PC-9 (cell line): ENCODE measurements around the gene PRICKLE2. TPM values are rescaled to one million over a fixed set of nuclear protein-coding genes. Genes with fewer than 3 reads are reported as not detected.

Experiments used
- BruUV-seq: library from RNA; stranded (reverse); fragments of 400-500 nt; replicated peaks from 2 replicates; lab custom pipeline; 2021; lab: Mats Ljungman, UMichigan
- CTCF ChIA-PET: fragments of 300-600 bp; sonication (Branson Sonifier 250); formaldehyde crosslinking; loops from one replicate; lab custom pipeline; 2022; ENCODE audit warnings: antibody characterized with exemption; lab: Charles Lee
- POLR2A ChIA-PET: fragments of 300-600 bp; sonication (Branson Sonifier 250); formaldehyde crosslinking; loops from one replicate; lab custom pipeline; 2022; ENCODE audit warnings: antibody characterized with exemption; ENCODE audit not compliant: unreplicated experiment; lab: Charles Lee
- DNase-seq, 2 experiments: peaks; one replicate each; pipeline versions ENCODE4 v3.0.0 to v3.0.0-alpha.2; 2015 to 2022; ENCODE audit warnings: mixed read lengths in 1 of 2
- H2AFZ ChIP-seq: fragments of 200-600 bp; sonication (generic); 2 replicates; pipeline ENCODE4 v1.8.1; 2017; ENCODE audit warnings: antibody characterized with exemption
- H3F3A ChIP-seq: fragments of 200-600 bp; sonication (generic); 2 replicates; pipeline ENCODE4 v1.8.1; 2017; ENCODE audit warnings: antibody characterized with exemption, mild to moderate bottlenecking, low read depth; ENCODE audit not compliant: insufficient read depth
- H3K27ac ChIP-seq: fragments of 200-600 bp; sonication (generic); 2 replicates; pipeline ENCODE4 v1.6.1; 2016; ENCODE audit warnings: mixed run types
- H3K27me3 ChIP-seq: fragments of 200-600 bp; sonication (generic); 2 replicates; pipeline ENCODE4 v1.6.1; 2016; ENCODE audit warnings: low read depth, mixed run types; ENCODE audit not compliant: insufficient read depth
- H3K36me3 ChIP-seq: fragments of 200-600 bp; sonication (generic); 2 replicates; pipeline ENCODE4 v1.6.1; 2016; ENCODE audit warnings: low read depth, mixed run types
- H3K4me1 ChIP-seq: fragments of 200-600 bp; sonication (generic); replicated peaks from 2 replicates; pipeline ENCODE4 v1.6.1; 2016; ENCODE audit warnings: mixed run types; ENCODE audit not compliant: insufficient read depth
- H3K4me2 ChIP-seq: fragments of 200-600 bp; sonication (generic); 2 replicates; pipeline ENCODE4 v1.6.1; 2017; ENCODE audit warnings: mixed run types
- H3K4me3 ChIP-seq: fragments of 200-600 bp; sonication (generic); 2 replicates; pipeline ENCODE4 v1.6.1; 2016; ENCODE audit warnings: mixed run types
- H3K79me2 ChIP-seq: fragments of 200-600 bp; sonication (generic); 2 replicates; pipeline ENCODE4 v1.6.1; 2017; ENCODE audit warnings: low read depth, mixed run types
- H3K9me2 ChIP-seq: fragments of 200-600 bp; sonication (generic); 2 replicates; pipeline ENCODE4 v1.8.1; 2017; ENCODE audit warnings: mild to moderate bottlenecking; ENCODE audit not compliant: insufficient read depth
- H3K9me3 ChIP-seq: fragments of 200-600 bp; sonication (generic); 2 replicates; pipeline ENCODE4 v1.8.1; 2016; ENCODE audit warnings: low read depth; ENCODE audit not compliant: insufficient read depth
- H4K20me1 ChIP-seq: fragments of 200-600 bp; sonication (generic); 2 replicates; pipeline ENCODE4 v1.8.1; 2017; ENCODE audit not compliant: insufficient read depth
- EZH2 ChIP-seq: fragments of 200-600 bp; sonication (generic); IDR thresholded peaks from 2 replicates; pipeline ENCODE4 v1.8.0; 2017; ENCODE audit warnings: antibody characterized with exemption, low read depth
- intact Hi-C: fragments of 100-400 bp; cut with micrococcal nuclease; formaldehyde crosslinking; loops from one replicate; pipeline ENCODE4 v1.10.0; 2022; ENCODE audit not compliant: unreplicated experiment
- total RNA-seq: library from RNA; stranded (reverse); gene quantifications from 2 replicates; pipeline ENCODE4 v1.2.3, GENCODE V29; 2021
- TF ChIP-seq, protein P1 (sequence below): fragments of 200-600 bp; sonication (generic); conservative IDR thresholded peaks from 2 replicates; pipeline ENCODE4 v1.6.1; 2017; ENCODE audit warnings: mixed run types, antibody characterized with exemption, mild to moderate bottlenecking, moderate library complexity

PRICKLE2 gene
- total RNA-seq, 1 experiment from 2014 or later: 7.9 TPM

DNA sequence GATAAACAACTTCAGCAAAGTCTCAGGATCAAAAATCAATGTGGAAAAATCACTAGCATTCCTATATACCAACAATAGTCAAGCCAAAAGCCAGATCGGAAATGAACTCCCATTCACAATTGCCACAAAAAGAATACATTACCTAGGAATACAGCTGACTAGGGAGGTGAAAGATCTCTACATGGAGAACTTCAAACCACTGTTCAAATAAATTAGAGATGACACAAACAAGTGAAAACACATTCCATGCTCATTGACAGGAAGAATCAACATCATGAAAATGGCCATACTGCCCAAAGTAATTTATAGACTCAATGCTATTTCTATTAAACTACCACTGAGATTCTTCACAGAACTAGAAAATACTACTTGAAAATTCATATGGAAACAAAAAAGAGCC lies 107.8 kb downstream of the PRICKLE2 start:
- no TSS peak for BruUV-seq
- H3K9me2 ChIP-seq: no peaks in the 10 kb centered on the region
- no peaks in the 10 kb centered on the region for H3K79me2 ChIP-seq
- H2AFZ ChIP-seq: no peak overlapping the region
- intact Hi-C loops: no loop called here
- H3K27ac ChIP-seq: no peak overlapping the region
- H3K4me1 ChIP-seq: no peaks in the 10 kb centered on the region
- no peak overlapping the region for H3K4me2 ChIP-seq
- no peak overlapping the region for H3K4me3 ChIP-seq
- no peaks in the 10 kb centered on the region for H4K20me1 ChIP-seq
- no peaks in the 10 kb centered on the region for H3F3A ChIP-seq
- ChIA-PET CTCF (no interaction called here), POLR2A (no interaction called here)
- no peaks in the 10 kb centered on the region for H3K36me3 ChIP-seq
- peaks cover 4% of the 10 kb centered on the region; the same call in 1 of the 2 replicates for H3K9me3 ChIP-seq
- no peaks in the 10 kb centered on the region for H3K27me3 ChIP-seq
- DNase-seq: no peak
- TF ChIP-seq, protein P1, sequence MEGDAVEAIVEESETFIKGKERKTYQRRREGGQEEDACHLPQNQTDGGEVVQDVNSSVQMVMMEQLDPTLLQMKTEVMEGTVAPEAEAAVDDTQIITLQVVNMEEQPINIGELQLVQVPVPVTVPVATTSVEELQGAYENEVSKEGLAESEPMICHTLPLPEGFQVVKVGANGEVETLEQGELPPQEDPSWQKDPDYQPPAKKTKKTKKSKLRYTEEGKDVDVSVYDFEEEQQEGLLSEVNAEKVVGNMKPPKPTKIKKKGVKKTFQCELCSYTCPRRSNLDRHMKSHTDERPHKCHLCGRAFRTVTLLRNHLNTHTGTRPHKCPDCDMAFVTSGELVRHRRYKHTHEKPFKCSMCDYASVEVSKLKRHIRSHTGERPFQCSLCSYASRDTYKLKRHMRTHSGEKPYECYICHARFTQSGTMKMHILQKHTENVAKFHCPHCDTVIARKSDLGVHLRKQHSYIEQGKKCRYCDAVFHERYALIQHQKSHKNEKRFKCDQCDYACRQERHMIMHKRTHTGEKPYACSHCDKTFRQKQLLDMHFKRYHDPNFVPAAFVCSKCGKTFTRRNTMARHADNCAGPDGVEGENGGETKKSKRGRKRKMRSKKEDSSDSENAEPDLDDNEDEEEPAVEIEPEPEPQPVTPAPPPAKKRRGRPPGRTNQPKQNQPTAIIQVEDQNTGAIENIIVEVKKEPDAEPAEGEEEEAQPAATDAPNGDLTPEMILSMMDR: no peak
- TF ChIP-seq EZH2: no peak

DNA sequence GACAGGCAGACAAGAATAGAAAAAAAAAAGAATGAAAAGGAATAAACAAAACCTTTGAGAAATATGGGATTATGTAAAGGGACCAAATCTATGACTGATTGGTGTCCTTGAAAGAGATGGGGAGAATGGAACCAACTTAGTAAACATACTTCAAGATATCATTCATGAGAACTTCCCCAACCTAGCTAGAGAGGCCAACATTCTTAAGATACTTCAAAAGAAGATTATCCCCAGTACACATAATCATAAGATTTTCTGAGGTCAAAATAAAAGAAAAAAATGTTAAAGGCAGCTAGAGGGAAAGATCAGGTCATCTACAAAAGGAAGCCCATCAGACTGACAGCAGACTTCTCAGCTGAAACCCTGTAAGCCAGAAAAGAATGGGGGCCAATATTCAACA lies 110.6 kb downstream of the PRICKLE2 start:
- POLR2A ChIA-PET: no interaction called here

DNA sequence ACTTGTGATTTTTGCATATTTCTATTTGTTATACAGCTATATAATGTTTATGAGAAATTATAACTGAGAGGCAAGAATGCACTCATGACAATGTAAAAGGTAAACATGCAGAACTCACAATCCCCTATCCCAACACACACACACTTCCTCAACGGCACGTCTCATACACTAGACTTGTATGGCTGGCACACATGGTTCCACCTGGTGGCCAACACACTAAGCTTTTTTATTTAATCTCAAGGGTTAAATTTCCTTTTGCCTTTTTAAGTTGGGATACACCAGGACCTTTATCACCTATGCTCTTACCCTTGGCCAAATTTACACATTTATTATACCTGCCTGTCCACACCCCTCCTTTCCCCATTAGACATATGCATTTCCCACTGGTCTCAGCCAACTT lies 113.4 kb downstream of the PRICKLE2 start:
- BruUV-seq: no TSS peak
- H3K36me3 ChIP-seq: no peaks in the 10 kb centered on the region
- H4K20me1 ChIP-seq: no peaks in the 10 kb centered on the region
- TF ChIP-seq, protein P1: no peak
- no peak for TF ChIP-seq EZH2
- H3K4me2 ChIP-seq: no peak overlapping the region
- ChIA-PET CTCF (no interaction called here), POLR2A (no interaction called here)
- no peaks in the 10 kb centered on the region for H3K9me2 ChIP-seq
- no peak overlapping the region for H2AFZ ChIP-seq
- intact Hi-C loops: no loop called here
- no peaks in the 10 kb centered on the region for H3K4me1 ChIP-seq
- peaks cover 4% of the 10 kb centered on the region; the same call in 1 of the 2 replicates for H3K9me3 ChIP-seq
- H3F3A ChIP-seq: no peaks in the 10 kb centered on the region
- no peak overlapping the region for H3K27ac ChIP-seq
- H3K27me3 ChIP-seq: no peaks in the 10 kb centered on the region
- no peak overlapping the region for H3K4me3 ChIP-seq
- H3K79me2 ChIP-seq: no peaks in the 10 kb centered on the region
- DNase-seq: no peak

More for the DNA sequence above, 110.6 kb downstream of the PRICKLE2 start:
- Histone ChIP-seq H3K27me3 (no peaks in the 10 kb centered on the region), H3K4me1 (no peaks in the 10 kb centered on the region), H3K9me2 (no peaks in the 10 kb centered on the region), H3F3A (no peaks in the 10 kb centered on the region), H2AFZ (no peak overlapping the region), H4K20me1 (no peaks in the 10 kb centered on the region), H3K4me2 (no peak overlapping the region), H3K27ac (no peak overlapping the region), H3K36me3 (no peaks in the 10 kb centered on the region), H3K79me2 (no peaks in the 10 kb centered on the region), H3K4me3 (no peak overlapping the region), H3K9me3 (peaks cover 4% of the 10 kb centered on the region; the same call in 1 of the 2 replicates)
- TF ChIP-seq, protein P1: no peak
- no peak for TF ChIP-seq EZH2
- CTCF ChIA-PET: no interaction called here
- no peak for DNase-seq
- no TSS peak for BruUV-seq
- intact Hi-C loops: no loop called here
